CD14-positive monocyte (primary cell): ENCODE measurements around the gene LATS2. TPM values are rescaled to one million over a fixed set of nuclear protein-coding genes. Genes with fewer than 3 reads are reported as not detected.

ENCODE experiments used
- DNase-seq, 3 donors: peaks; one replicate each; pipeline ENCODE4 v3.0.0-alpha.2; 2011 to 2022
- H2AFZ ChIP-seq: 2 replicates; pipeline ENCODE4 v1.6.0; 2012; ENCODE audit warnings: mild to moderate bottlenecking, low read depth, low read length, inconsistent platforms; ENCODE audit not compliant: insufficient read depth, poor library complexity, severe bottlenecking
- H3K27ac ChIP-seq, 2 donors: 1 replicate in 1 of 2; 2 replicates in 1 of 2; pipeline ENCODE4 v1.5.1; 2012 to 2013; ENCODE audit warnings: low read length in 2 of 2, control low read depth in 1 of 2, inconsistent platforms in 1 of 2, low read depth in 1 of 2, mild to moderate bottlenecking in 1 of 2
- H3K27me3 ChIP-seq, 2 donors: one replicate each; pipeline versions ENCODE4 v1.6.0 to v1.6.1; 2011 to 2013; ENCODE audit warnings: low read length in 2 of 2; ENCODE audit not compliant: control insufficient read depth in 2 of 2, insufficient read depth in 2 of 2
- H3K36me3 ChIP-seq, 2 donors: replicated peaks in 1 of 2; 1 replicate in 1 of 2; 2 replicates in 1 of 2; pipeline versions ENCODE4 v1.5.1 to v1.6.1; 2012 to 2013; ENCODE audit warnings: low read length in 2 of 2, control low read depth in 1 of 2, inconsistent platforms in 1 of 2, mild to moderate bottlenecking in 1 of 2; ENCODE audit not compliant: insufficient read depth in 2 of 2, control insufficient read depth in 1 of 2
- H3K4me1 ChIP-seq, 2 donors: 1 replicate in 1 of 2; 2 replicates in 1 of 2; pipeline versions ENCODE4 v1.5.1 to v1.6.1; 2012 to 2013; ENCODE audit warnings: low read length in 2 of 2, control low read depth in 1 of 2, inconsistent platforms in 1 of 2, mild to moderate bottlenecking in 1 of 2, moderate library complexity in 1 of 2; ENCODE audit not compliant: insufficient read depth in 2 of 2, control insufficient read depth in 1 of 2
- H3K4me2 ChIP-seq: replicated peaks from 2 replicates; pipeline ENCODE3; 2012; ENCODE audit warnings: low read length, moderate library complexity, mild to moderate bottlenecking; ENCODE audit not compliant: poor library complexity, severe bottlenecking; ENCODE audit errors: extremely low read depth
- H3K4me3 ChIP-seq, 3 experiments: fragments of 200-600 bp in 1 of 3; sonication (generic) in 1 of 3; replicated peaks in 1 of 3; 1 replicate in 2 of 3; 2 replicates in 1 of 3; pipeline ENCODE4 v1.5.1; 2011 to 2013; ENCODE audit warnings: low read length in 3 of 3, mild to moderate bottlenecking in 3 of 3, control low read depth in 2 of 3, low read depth in 2 of 3, inconsistent platforms in 1 of 3, moderate library complexity in 1 of 3
- H3K79me2 ChIP-seq: 2 replicates; pipeline ENCODE4 v1.6.0; 2012; ENCODE audit warnings: mild to moderate bottlenecking, control low read depth, inconsistent platforms, low read length, moderate library complexity; ENCODE audit not compliant: insufficient read depth
- H3K9ac ChIP-seq: 2 replicates; pipeline ENCODE4 v1.6.0; 2017; ENCODE audit warnings: low read length, mild to moderate bottlenecking; ENCODE audit not compliant: insufficient read depth, poor library complexity, severe bottlenecking
- H3K9me3 ChIP-seq, 2 donors: replicated peaks in 1 of 2; 1 replicate in 1 of 2; 2 replicates in 1 of 2; pipeline versions ENCODE4 v1.5.1 to v1.6.1; 2012 to 2013; ENCODE audit warnings: low read length in 2 of 2, control low read depth in 1 of 2; ENCODE audit not compliant: control insufficient read depth in 1 of 2, insufficient read depth in 1 of 2
- H4K20me1 ChIP-seq: 2 replicates; pipeline ENCODE4 v1.6.0; 2012; ENCODE audit warnings: mild to moderate bottlenecking, low read length, control low read depth, moderate library complexity; ENCODE audit not compliant: insufficient read depth
- H3K27ac Mint-ChIP-seq, 7 donors: one replicate each; pipeline ENCODE4 v1.8.0; 2020; ENCODE audit warnings: mild to moderate bottlenecking in 7 of 7, mixed read lengths in 7 of 7, moderate library complexity in 6 of 7, inconsistent platforms in 2 of 7
- H3K27me3 Mint-ChIP-seq, 3 donors: one replicate each; pipeline ENCODE4 v1.8.0; 2021 to 2022; ENCODE audit warnings: low read depth in 3 of 3, mild to moderate bottlenecking in 3 of 3, mixed read lengths in 3 of 3, moderate library complexity in 3 of 3, inconsistent platforms in 1 of 3
- H3K36me3 Mint-ChIP-seq, 2 donors: one replicate each; pipeline ENCODE4 v1.8.0; 2020; ENCODE audit warnings: mixed read lengths in 2 of 2, inconsistent platforms in 1 of 2, mild to moderate bottlenecking in 1 of 2
- H3K4me1 Mint-ChIP-seq: one replicate; pipeline ENCODE4 v1.8.0; 2020; ENCODE audit warnings: mild to moderate bottlenecking, mixed read lengths
- H3K4me3 Mint-ChIP-seq, 2 donors: one replicate each; pipeline ENCODE4 v1.8.0; 2020; ENCODE audit warnings: mild to moderate bottlenecking in 2 of 2, mixed read lengths in 2 of 2, moderate library complexity in 1 of 2
- H3K9me3 Mint-ChIP-seq, 7 donors: one replicate each; pipeline ENCODE4 v1.8.0; 2020 to 2022; ENCODE audit warnings: mixed read lengths in 7 of 7, mild to moderate bottlenecking in 6 of 7, moderate library complexity in 6 of 7, inconsistent platforms in 2 of 7
- CTCF ChIP-seq: fragments of 200-600 bp; IDR thresholded peaks from one replicate; pipeline ENCODE4 v1.8.0; 2022; ENCODE audit warnings: antibody characterized with exemption, mild to moderate bottlenecking
- WGBS: methylation state at CpG from one replicate; pipeline ENCODE4 v1.1.5; 2013; ENCODE audit warnings: missing lambda C conversion rate; ENCODE audit not compliant: insufficient coverage; 5-methylcytosine and 5-hydroxymethylcytosine counted together
- intact Hi-C, 2 donors: fragments of 100-400 bp; cut with micrococcal nuclease; formaldehyde crosslinking; loops; one replicate each; pipeline versions ENCODE4 v1.15.0 to v1.15.1; 2023
- polyA plus RNA-seq, 3 donors: library from polyadenylated mRNA; depleted of rRNA in 1 of 3; unstranded in 2 of 3; stranded (reverse) in 1 of 3; fragments of 300-500 nt in 2 of 3; fragments of >200 nt in 1 of 3; fragmentation: Illumina TruSeq in 2 of 3; gene quantifications; 1 replicate in 2 of 3; 2 replicates in 1 of 3; pipeline ENCODE4 v1.2.3, GENCODE V29; 2012 to 2021

Gene LATS2
- polyA plus RNA-seq, 3 donors = 0.96 to 11.2 (median 1.0) TPM

- H3K4me3 Mint-ChIP-seq = no peak overlapping the region
- Histone ChIP-seq H4K20me1 (no peaks in the 10 kb centered on the region), H3K4me2 (no peak overlapping the region), H3K9ac (no peak overlapping the region), H3K9me3 (no peaks in the 10 kb centered on the region), H2AFZ (no peak overlapping the region), H3K27me3 (no peaks in the 10 kb centered on the region), H3K27ac (no peak overlapping the region), H3K4me1 (no peaks in the 10 kb centered on the region), H3K36me3 (no peaks in the 10 kb centered on the region), H3K4me3 (no peak overlapping the region), H3K79me2 (no peaks in the 10 kb centered on the region)
- intact Hi-C loops = no loop called here
- no peak for DNase-seq
- H3K27ac Mint-ChIP-seq = peak overlapping the region in 1 of 7 donors; percentile 68
- H3K4me1 Mint-ChIP-seq = peaks cover 2% of the 10 kb centered on the region
- H3K27me3 Mint-ChIP-seq = peaks cover 0 to 2% (median 0%) of the 10 kb centered on the region in 3 donors
- no peaks in the 10 kb centered on the region for H3K36me3 Mint-ChIP-seq
- peaks cover 0 to 5% (median 0%) of the 10 kb centered on the region in 7 donors for H3K9me3 Mint-ChIP-seq
- WGBS = 95% methylated on average over 6 of the region's 7 CpGs
- TF ChIP-seq CTCF = no peak
Measured at GRCh38 chr13:21100211-21100610, 38.8 kb upstream of the LATS2 start.

GRCh38 chr13:21095311-21095710, 33.9 kb upstream of the LATS2 start:
- intact Hi-C loops = no loop called here
- H3K79me2 ChIP-seq = no peaks in the 10 kb centered on the region
- no peaks in the 10 kb centered on the region for H3K4me1 ChIP-seq
- H3K4me1 Mint-ChIP-seq = no peaks in the 10 kb centered on the region
- H3K9me3 ChIP-seq = no peaks in the 10 kb centered on the region
- no peak for DNase-seq
- no peaks in the 10 kb centered on the region for H4K20me1 ChIP-seq
- H3K27ac Mint-ChIP-seq = no peak overlapping the region
- TF ChIP-seq CTCF = no peak
- H3K9me3 Mint-ChIP-seq = peaks cover 0 to 9% (median 0%) of the 10 kb centered on the region in 7 donors
- H3K4me3 ChIP-seq = no peak overlapping the region
- no peak overlapping the region for H3K27ac ChIP-seq
- no peak overlapping the region for H3K4me2 ChIP-seq
- no peak overlapping the region for H3K4me3 Mint-ChIP-seq
- no peak overlapping the region for H3K9ac ChIP-seq
- H2AFZ ChIP-seq = no peak overlapping the region
- peaks cover 0 to 2% (median 0%) of the 10 kb centered on the region in 3 donors for H3K27me3 Mint-ChIP-seq
- H3K36me3 Mint-ChIP-seq = no peaks in the 10 kb centered on the region
- WGBS = no CpG with 5 or more reads among the region's 1 CpG
- no peaks in the 10 kb centered on the region for H3K36me3 ChIP-seq
- H3K27me3 ChIP-seq = no peaks in the 10 kb centered on the region
